SJCRH30 (cell line): Measurements from ENCODE around the gene PIK3CG. TPM values are rescaled to one million over a fixed set of nuclear protein-coding genes. Genes with fewer than 3 reads are reported as not detected.
"Not testable (repeated sequence)": the region's sequence is repeated elsewhere in the genome, so short reads cannot be mapped to it uniquely, and the experiment has no call there.

Experiments used
- DNase-seq, 2 experiments: peaks; one replicate each; pipeline ENCODE4 v3.0.0-alpha.2; 2015 to 2020
- H3K27ac ChIP-seq: fragments of 250-450 bp; sonication (Bioruptor Pico); 2 replicates; pipeline ENCODE4 v1.5.1; 2020; ENCODE audit warnings: mild to moderate bottlenecking, moderate library complexity
- H3K27me3 ChIP-seq: fragments of 250-450 bp; sonication (Bioruptor Pico); 2 replicates; pipeline ENCODE4 v1.5.1; 2020; ENCODE audit warnings: mild to moderate bottlenecking, moderate library complexity
- H3K36me3 ChIP-seq: fragments of 250-450 bp; sonication (Bioruptor Pico); 2 replicates; pipeline ENCODE4 v1.5.1; 2020; ENCODE audit warnings: mild to moderate bottlenecking, moderate library complexity
- H3K4me1 ChIP-seq: fragments of 250-450 bp; sonication (Bioruptor Pico); 2 replicates; pipeline ENCODE4 v1.5.1; 2020; ENCODE audit warnings: mild to moderate bottlenecking, moderate library complexity
- H3K4me3 ChIP-seq: fragments of 250-450 bp; sonication (Bioruptor Pico); 2 replicates; pipeline ENCODE4 v1.5.1; 2020; ENCODE audit warnings: mild to moderate bottlenecking, moderate library complexity
- H3K9me3 ChIP-seq: fragments of 250-450 bp; sonication (Bioruptor Pico); replicated peaks from 2 replicates; pipeline ENCODE4 v1.5.1; 2020; ENCODE audit warnings: mild to moderate bottlenecking, moderate library complexity
- total RNA-seq: library from RNA; depleted of rRNA; stranded (reverse); fragments of >200 nt; shearing (Covaris generic); gene quantifications from 2 replicates; pipeline ENCODE4 v1.2.3, GENCODE V29; 2014; rRNA removed

Gene PIK3CG
- total RNA-seq, result not detected in 2 replicates

GRCh38 chr7:106865130-106866041, at the start of gene PIK3CG:
Gene PIK3CG, plus strand, starts transcription at chr7:106865282. Its CDS starts 2,280 bp downstream, at chr7:106867562.
- H3K4me3 ChIP-seq, result no peak within 1 kb of the TSS
- no peak within 1 kb of the TSS for H3K27ac ChIP-seq
- no peaks in the 10 kb centered on the region for H3K9me3 ChIP-seq
- no peaks in the 10 kb centered on the region for H3K36me3 ChIP-seq
- no peak for DNase-seq
- H3K4me1 ChIP-seq, result no peaks in the 10 kb centered on the region
- no peaks in the 10 kb centered on the region for H3K27me3 ChIP-seq

GRCh38 chr7:106817098-106817497, 48.0 kb upstream of the PIK3CG start:
- H3K36me3 ChIP-seq, result no peaks in the 10 kb centered on the region
- DNase-seq, result no peak
- no peaks in the 10 kb centered on the region for H3K27me3 ChIP-seq
- H3K27ac ChIP-seq, result no peak overlapping the region
- no peak overlapping the region for H3K4me3 ChIP-seq
- no peaks in the 10 kb centered on the region for H3K4me1 ChIP-seq
- H3K9me3 ChIP-seq, result no peaks in the 10 kb centered on the region

GRCh38 chr7:106818736-106819135, 46.3 kb upstream of the PIK3CG start:
- no peaks in the 10 kb centered on the region for H3K27me3 ChIP-seq

GRCh38 chr7:106819546-106819945, 45.5 kb upstream of the PIK3CG start:
- H3K4me3 ChIP-seq, result no peak overlapping the region
- DNase-seq, result no peak
- H3K9me3 ChIP-seq, result no peaks in the 10 kb centered on the region
- H3K27ac ChIP-seq, result no peak overlapping the region
- no peaks in the 10 kb centered on the region for H3K4me1 ChIP-seq
- no peaks in the 10 kb centered on the region for H3K27me3 ChIP-seq
- no peaks in the 10 kb centered on the region for H3K36me3 ChIP-seq

More at GRCh38 chr7:106818736-106819135, 46.3 kb upstream of the PIK3CG start:
- Histone ChIP-seq H3K27ac (no peak overlapping the region), H3K4me1 (no peaks in the 10 kb centered on the region), H3K9me3 (no peaks in the 10 kb centered on the region), H3K4me3 (no peak overlapping the region), H3K36me3 (no peaks in the 10 kb centered on the region)
- DNase-seq, result no peak

GRCh38 chr7:106820321-106821217, 44.5 kb upstream of the PIK3CG start:
- Histone ChIP-seq H3K36me3 (no peaks in the 10 kb centered on the region), H3K4me1 (no peaks in the 10 kb centered on the region), H3K4me3 (no peak overlapping the region), H3K9me3 (no peaks in the 10 kb centered on the region), H3K27ac (no peak overlapping the region), H3K27me3 (no peaks in the 10 kb centered on the region)
- no peak for DNase-seq

GRCh38 chr7:106823631-106824030, 41.5 kb upstream of the PIK3CG start:
- Histone ChIP-seq H3K36me3 (no peaks in the 10 kb centered on the region), H3K4me1 (no peaks in the 10 kb centered on the region), H3K27me3 (no peaks in the 10 kb centered on the region), H3K27ac (no peak overlapping the region), H3K9me3 (0 out of 2 replicates have a peak, but pooled peaks cover 3% of the 10 kb centered on the region), H3K4me3 (no peak overlapping the region)
- peak in 1 of 2 experiments; percentile 22 for DNase-seq

- Histone ChIP-seq H3K4me3 (no peak overlapping the region), H3K9me3 (0 out of 2 replicates have a peak, but pooled peaks cover 3% of the 10 kb centered on the region), H3K36me3 (no peaks in the 10 kb centered on the region), H3K4me1 (no peaks in the 10 kb centered on the region), H3K27ac (no peak overlapping the region), H3K27me3 (no peaks in the 10 kb centered on the region)
- no peak for DNase-seq
Measured at GRCh38 chr7:106824458-106824857, 40.6 kb upstream of the PIK3CG start.

GRCh38 chr7:106827626-106828025, 37.5 kb upstream of the PIK3CG start:
- H3K4me1 ChIP-seq, result no peaks in the 10 kb centered on the region
- 0 out of 2 replicates have a peak, but pooled peaks cover 3% of the 10 kb centered on the region for H3K9me3 ChIP-seq
- H3K27me3 ChIP-seq, result no peaks in the 10 kb centered on the region
- no peak overlapping the region for H3K4me3 ChIP-seq
- no peak for DNase-seq
- no peaks in the 10 kb centered on the region for H3K36me3 ChIP-seq
- no peak overlapping the region for H3K27ac ChIP-seq

GRCh38 chr7:106829496-106829895, 35.6 kb upstream of the PIK3CG start:
- no peaks in the 10 kb centered on the region for H3K27me3 ChIP-seq
- H3K36me3 ChIP-seq, result no peaks in the 10 kb centered on the region
- no peak overlapping the region for H3K27ac ChIP-seq
- H3K4me1 ChIP-seq, result no peaks in the 10 kb centered on the region
- no peak for DNase-seq
- no peak overlapping the region for H3K4me3 ChIP-seq
- 0 out of 2 replicates have a peak, but pooled peaks cover 3% of the 10 kb centered on the region for H3K9me3 ChIP-seq

GRCh38 chr7:106830896-106831295, 34.2 kb upstream of the PIK3CG start:
- not testable (repeated sequence) for DNase-seq, H3K9me3 ChIP-seq, H3K27ac ChIP-seq, H3K36me3 ChIP-seq, H3K4me1 ChIP-seq, H3K27me3 ChIP-seq, H3K4me3 ChIP-seq

- no peaks in the 10 kb centered on the region for H3K9me3 ChIP-seq
- H3K27me3 ChIP-seq, result 0 out of 2 replicates have a peak, but pooled peaks cover 3% of the 10 kb centered on the region
- H3K36me3 ChIP-seq, result no peaks in the 10 kb centered on the region
- H3K4me1 ChIP-seq, result no peaks in the 10 kb centered on the region
- H3K4me3 ChIP-seq, result no peak overlapping the region
- DNase-seq, result no peak
- H3K27ac ChIP-seq, result no peak overlapping the region
Measured at GRCh38 chr7:106836816-106837215, 28.3 kb upstream of the PIK3CG start.

GRCh38 chr7:106839511-106839910, 25.6 kb upstream of the PIK3CG start:
- no peaks in the 10 kb centered on the region for H3K36me3 ChIP-seq
- 0 out of 2 replicates have a peak, but pooled peaks cover 3% of the 10 kb centered on the region for H3K27me3 ChIP-seq
- H3K27ac ChIP-seq, result no peak overlapping the region
- DNase-seq, result no peak
- no peak overlapping the region for H3K4me3 ChIP-seq
- H3K4me1 ChIP-seq, result no peaks in the 10 kb centered on the region
- H3K9me3 ChIP-seq, result no peaks in the 10 kb centered on the region

- Histone ChIP-seq H3K4me1 (no peaks in the 10 kb centered on the region), H3K9me3 (no peaks in the 10 kb centered on the region), H3K27me3 (0 out of 2 replicates have a peak, but pooled peaks cover 3% of the 10 kb centered on the region), H3K4me3 (no peak overlapping the region), H3K27ac (no peak overlapping the region), H3K36me3 (no peaks in the 10 kb centered on the region)
- DNase-seq, result no peak
Measured at GRCh38 chr7:106840342-106840741, 24.7 kb upstream of the PIK3CG start.

GRCh38 chr7:106841896-106842390, 23.1 kb upstream of the PIK3CG start:
- H3K4me3 ChIP-seq, result no peak overlapping the region
- no peaks in the 10 kb centered on the region for H3K4me1 ChIP-seq
- no peaks in the 10 kb centered on the region; the same call in 1 of the 2 replicates for H3K9me3 ChIP-seq
- DNase-seq, result no peak
- H3K27me3 ChIP-seq, result 0 out of 2 replicates have a peak, but pooled peaks cover 3% of the 10 kb centered on the region
- H3K27ac ChIP-seq, result no peak overlapping the region
- no peaks in the 10 kb centered on the region for H3K36me3 ChIP-seq
